Neutrophil (primary cell): ENCODE measurements around the gene GNAI3.

Source experiments
- H3K27ac ChIP-seq: fragments of 200-600 bp; sonication (generic); 2 replicates; pipeline ENCODE4 v1.5.1; 2016; ENCODE audit warnings: mild to moderate bottlenecking, moderate library complexity
- H3K27me3 ChIP-seq: fragments of 200-600 bp; sonication (generic); 2 replicates; pipeline ENCODE4 v1.6.0; 2016; ENCODE audit warnings: mild to moderate bottlenecking
- H3K36me3 ChIP-seq: fragments of 200-600 bp; sonication (generic); 2 replicates; pipeline ENCODE4 v1.5.1; 2017
- H3K4me1 ChIP-seq, 2 experiments: fragments of 200-600 bp in 1 of 2; sonication (generic) in 1 of 2; 1 replicate in 1 of 2; 2 replicates in 1 of 2; pipeline versions ENCODE4 v1.5.1 to v1.6.1; 2013 to 2016; ENCODE audit warnings: low read depth in 1 of 2, low read length in 1 of 2, mild to moderate bottlenecking in 1 of 2, moderate library complexity in 1 of 2; ENCODE audit not compliant: control insufficient read depth in 1 of 2, insufficient read depth in 1 of 2
- H3K4me3 ChIP-seq, 2 experiments: fragments of 200-600 bp in 1 of 2; sonication (generic) in 1 of 2; 1 replicate in 1 of 2; 2 replicates in 1 of 2; pipeline ENCODE4 v1.5.1; 2013 to 2016; ENCODE audit warnings: low read depth in 1 of 2, low read length in 1 of 2, mild to moderate bottlenecking in 1 of 2, moderate library complexity in 1 of 2
- H3K9me3 ChIP-seq: fragments of 200-600 bp; sonication (generic); 2 replicates; pipeline ENCODE4 v1.5.1; 2016
- TF ChIP-seq, protein P1 (sequence below): fragments of 200-600 bp; sonication (generic); IDR thresholded peaks from 2 replicates; pipeline ENCODE4 v1.5.1; 2016; ENCODE audit warnings: antibody characterized with exemption

GNAI3 gene

DNA sequence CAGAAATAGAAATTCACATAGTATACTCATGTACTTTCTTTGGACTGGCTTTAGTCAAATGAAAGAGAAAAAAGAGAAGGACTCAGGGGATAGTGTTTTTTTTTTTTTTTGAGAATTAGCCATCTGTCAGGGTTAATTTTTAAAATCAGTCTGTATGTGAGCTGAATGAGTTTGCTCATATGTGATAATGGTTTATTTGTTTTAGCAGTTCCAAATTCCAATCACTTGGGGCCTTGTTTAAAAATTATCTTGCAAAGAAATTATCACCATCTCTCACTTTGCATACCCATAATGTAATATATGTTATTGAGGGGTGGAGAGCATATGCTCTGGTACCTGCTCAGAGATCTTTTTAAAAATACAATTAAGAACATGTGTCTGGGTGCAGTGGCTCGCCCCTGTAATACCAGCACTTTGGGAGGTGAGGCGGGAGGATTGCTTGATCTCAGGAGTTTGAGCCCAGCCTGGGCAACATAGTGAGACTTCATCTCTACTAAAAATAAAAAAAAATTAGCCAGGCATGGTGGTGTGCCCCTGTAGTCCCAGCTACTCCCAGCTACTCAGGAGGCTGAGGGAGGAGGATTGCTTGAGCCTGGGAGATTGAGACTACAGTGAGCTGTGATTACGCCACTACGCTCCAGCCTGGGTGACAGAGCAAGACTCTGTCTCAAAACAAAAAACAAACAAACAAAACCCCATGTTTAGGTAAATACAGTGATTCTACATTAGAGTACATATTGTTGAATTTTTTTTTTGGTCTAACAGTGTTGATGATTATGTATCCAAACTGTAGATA is 19.7 kb downstream of the GNAI3 start:
- peak overlapping the region; percentile 78 for H3K27ac ChIP-seq

DNA sequence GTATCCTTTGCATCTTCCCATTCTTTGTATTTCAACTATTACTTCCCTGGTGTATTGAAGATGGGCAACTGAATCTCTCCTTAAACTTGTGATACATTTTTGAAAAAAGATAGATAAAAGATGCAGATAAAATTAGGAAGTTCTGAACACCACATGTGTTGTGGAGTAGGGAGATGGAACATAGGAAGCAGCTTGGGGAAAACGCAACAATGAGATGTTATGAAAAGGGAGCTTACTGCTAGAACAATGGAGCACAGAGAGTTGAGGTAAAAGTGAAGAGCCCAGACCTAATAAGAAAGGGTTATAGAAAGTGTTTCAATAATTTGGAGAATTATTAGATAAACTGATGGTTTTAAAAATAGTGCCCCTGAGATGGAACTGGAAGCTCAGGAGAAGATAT is 20.9 kb downstream of the GNAI3 start:
- TF ChIP-seq, protein P1, sequence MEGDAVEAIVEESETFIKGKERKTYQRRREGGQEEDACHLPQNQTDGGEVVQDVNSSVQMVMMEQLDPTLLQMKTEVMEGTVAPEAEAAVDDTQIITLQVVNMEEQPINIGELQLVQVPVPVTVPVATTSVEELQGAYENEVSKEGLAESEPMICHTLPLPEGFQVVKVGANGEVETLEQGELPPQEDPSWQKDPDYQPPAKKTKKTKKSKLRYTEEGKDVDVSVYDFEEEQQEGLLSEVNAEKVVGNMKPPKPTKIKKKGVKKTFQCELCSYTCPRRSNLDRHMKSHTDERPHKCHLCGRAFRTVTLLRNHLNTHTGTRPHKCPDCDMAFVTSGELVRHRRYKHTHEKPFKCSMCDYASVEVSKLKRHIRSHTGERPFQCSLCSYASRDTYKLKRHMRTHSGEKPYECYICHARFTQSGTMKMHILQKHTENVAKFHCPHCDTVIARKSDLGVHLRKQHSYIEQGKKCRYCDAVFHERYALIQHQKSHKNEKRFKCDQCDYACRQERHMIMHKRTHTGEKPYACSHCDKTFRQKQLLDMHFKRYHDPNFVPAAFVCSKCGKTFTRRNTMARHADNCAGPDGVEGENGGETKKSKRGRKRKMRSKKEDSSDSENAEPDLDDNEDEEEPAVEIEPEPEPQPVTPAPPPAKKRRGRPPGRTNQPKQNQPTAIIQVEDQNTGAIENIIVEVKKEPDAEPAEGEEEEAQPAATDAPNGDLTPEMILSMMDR = no peak
- Histone ChIP-seq H3K4me3 (peak overlapping the region; percentile 18 to 34), H3K27me3 (no peaks in the 10 kb centered on the region), H3K27ac (peak overlapping the region; percentile 78), H3K9me3 (no peaks in the 10 kb centered on the region), H3K36me3 (no peaks in the 10 kb centered on the region), H3K4me1 (peaks cover 67 to 81% of the 10 kb centered on the region in 2 experiments)

More for the DNA sequence above, 19.7 kb downstream of the GNAI3 start:
- Histone ChIP-seq H3K4me1 (peaks cover 65 to 79% of the 10 kb centered on the region in 2 experiments), H3K4me3 (peak overlapping the region in 1 of 2 experiments; percentile 34), H3K27me3 (no peaks in the 10 kb centered on the region), H3K9me3 (no peaks in the 10 kb centered on the region), H3K36me3 (no peaks in the 10 kb centered on the region)
- TF ChIP-seq, protein P1 = no peak

DNA sequence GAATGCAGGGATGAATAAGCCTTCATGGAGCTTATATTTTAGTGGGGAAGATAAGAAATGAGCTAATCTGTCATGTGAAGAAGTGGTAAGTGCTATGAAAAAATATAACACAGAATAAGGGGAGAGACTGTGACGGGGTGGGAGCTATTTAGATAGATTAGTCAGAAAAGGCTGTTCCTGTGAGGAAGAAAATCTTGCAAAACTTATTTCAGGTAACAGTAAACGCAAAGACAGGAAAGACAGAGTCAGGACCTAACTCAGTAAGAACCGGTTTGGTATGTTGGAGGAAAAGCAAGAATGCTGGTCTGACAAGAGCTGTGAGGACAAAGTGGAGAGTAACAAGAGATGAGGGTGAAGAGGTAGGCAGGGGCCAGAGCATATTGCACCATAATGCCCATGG is 22.0 kb downstream of the GNAI3 start:
- H3K27ac ChIP-seq = peak overlapping the region; percentile 78
- H3K36me3 ChIP-seq = no peaks in the 10 kb centered on the region
- no peaks in the 10 kb centered on the region for H3K27me3 ChIP-seq
- no peaks in the 10 kb centered on the region for H3K9me3 ChIP-seq
- H3K4me3 ChIP-seq = peak overlapping the region in 1 of 2 experiments; percentile 15
- peaks cover 77 to 91% of the 10 kb centered on the region in 2 experiments for H3K4me1 ChIP-seq
- TF ChIP-seq, protein P1 = no peak

DNA sequence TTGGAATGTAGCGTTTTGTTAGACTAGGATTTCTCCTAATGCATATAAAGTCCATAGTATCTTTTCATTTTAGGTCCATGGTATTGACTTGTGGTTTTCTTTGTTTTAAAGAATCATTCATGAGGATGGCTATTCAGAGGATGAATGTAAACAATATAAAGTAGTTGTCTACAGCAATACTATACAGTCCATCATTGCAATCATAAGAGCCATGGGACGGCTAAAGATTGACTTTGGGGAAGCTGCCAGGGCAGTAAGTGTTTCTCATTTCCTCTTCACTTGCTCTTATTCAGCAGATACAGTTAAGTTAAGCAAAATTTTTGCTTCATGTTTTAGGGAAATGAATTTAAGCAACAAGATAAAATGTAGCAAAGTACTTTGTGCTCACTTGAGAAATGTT is 25.4 kb downstream of the GNAI3 start:
- Histone ChIP-seq H3K9me3 (no peaks in the 10 kb centered on the region), H3K4me3 (peak overlapping the region in 1 of 2 experiments; percentile 33), H3K36me3 (peaks cover 15% of the 10 kb centered on the region), H3K27ac (peak overlapping the region; percentile 78), H3K27me3 (no peaks in the 10 kb centered on the region), H3K4me1 (peaks cover 65% of the 10 kb centered on the region in 2 experiments)
- TF ChIP-seq, protein P1 = no peak

DNA sequence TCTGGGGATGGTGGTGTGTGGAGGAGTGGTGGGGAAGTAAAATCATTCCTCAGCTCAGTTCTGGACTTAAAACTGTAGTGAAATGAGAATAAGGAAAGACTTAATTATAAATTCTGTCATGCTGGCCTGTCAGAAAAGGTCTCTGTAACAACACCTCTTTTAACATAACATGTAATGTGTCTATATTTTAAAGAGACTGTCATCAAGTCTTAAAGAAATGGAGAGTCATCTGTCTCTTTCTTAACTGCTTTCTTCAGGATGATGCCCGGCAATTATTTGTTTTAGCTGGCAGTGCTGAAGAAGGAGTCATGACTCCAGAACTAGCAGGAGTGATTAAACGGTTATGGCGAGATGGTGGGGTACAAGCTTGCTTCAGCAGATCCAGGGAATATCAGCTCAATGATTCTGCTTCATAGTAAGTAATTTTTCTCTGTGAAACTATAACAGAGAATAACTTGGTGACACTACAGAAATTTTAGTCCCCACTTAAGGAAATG is 30.6 kb downstream of the GNAI3 start:
- H3K36me3 ChIP-seq = peaks cover 67% of the 10 kb centered on the region
- H3K27me3 ChIP-seq = no peaks in the 10 kb centered on the region
- peaks cover 15 to 17% of the 10 kb centered on the region in 2 experiments for H3K4me1 ChIP-seq
- H3K4me3 ChIP-seq = no peak overlapping the region
- TF ChIP-seq, protein P1 = no peak
- no peaks in the 10 kb centered on the region for H3K9me3 ChIP-seq
- H3K27ac ChIP-seq = peak overlapping the region; percentile 13
